NT2/D1 (cell line): ENCODE measurements around the gene SIM2.
A peak's percentile ranks its signal among the peaks of the same experiment; 100 is the strongest.

Source experiments
- DNase-seq: peaks from one replicate; pipeline ENCODE4 v3.0.0-alpha.2; 2011; ENCODE audit warnings: low read depth, low spot score
- H3K27me3 ChIP-seq: 2 replicates; pipeline ENCODE4 v1.6.0; 2011; ENCODE audit warnings: mild to moderate bottlenecking; ENCODE audit not compliant: insufficient read length, insufficient read depth
- H3K36me3 ChIP-seq: 2 replicates; pipeline ENCODE4 v1.6.1; 2011; ENCODE audit warnings: mild to moderate bottlenecking, low read length, mixed read lengths; ENCODE audit not compliant: insufficient read depth, insufficient read length
- H3K4me1 ChIP-seq: 2 replicates; pipeline ENCODE4 v1.5.1; 2011; ENCODE audit not compliant: insufficient read depth, insufficient read length
- H3K4me3 ChIP-seq: 2 replicates; pipeline ENCODE4 v1.5.1; 2011; ENCODE audit warnings: low read depth; ENCODE audit not compliant: insufficient read length
- H3K9ac ChIP-seq: 2 replicates; pipeline ENCODE4 v1.6.0; 2011; ENCODE audit warnings: low read depth; ENCODE audit not compliant: insufficient read length
- H3K9me3 ChIP-seq: 2 replicates; pipeline ENCODE4 v1.5.1; 2011; ENCODE audit warnings: mild to moderate bottlenecking, low read length; ENCODE audit not compliant: insufficient read depth
- SUZ12 ChIP-seq: IDR thresholded peaks from 2 replicates; pipeline ENCODE4 v1.6.1; 2011; ENCODE audit not compliant: insufficient read length, insufficient read depth; ENCODE audit errors: extremely low read depth
- YY1 ChIP-seq: IDR thresholded peaks from 2 replicates; pipeline ENCODE4 v1.6.1; 2011; ENCODE audit not compliant: insufficient read length, insufficient read depth
- ZNF274 ChIP-seq: IDR thresholded peaks from 2 replicates; pipeline ENCODE4 v1.6.1; 2011; ENCODE audit warnings: mild to moderate bottlenecking, low read depth, low read length

Gene SIM2

DNA sequence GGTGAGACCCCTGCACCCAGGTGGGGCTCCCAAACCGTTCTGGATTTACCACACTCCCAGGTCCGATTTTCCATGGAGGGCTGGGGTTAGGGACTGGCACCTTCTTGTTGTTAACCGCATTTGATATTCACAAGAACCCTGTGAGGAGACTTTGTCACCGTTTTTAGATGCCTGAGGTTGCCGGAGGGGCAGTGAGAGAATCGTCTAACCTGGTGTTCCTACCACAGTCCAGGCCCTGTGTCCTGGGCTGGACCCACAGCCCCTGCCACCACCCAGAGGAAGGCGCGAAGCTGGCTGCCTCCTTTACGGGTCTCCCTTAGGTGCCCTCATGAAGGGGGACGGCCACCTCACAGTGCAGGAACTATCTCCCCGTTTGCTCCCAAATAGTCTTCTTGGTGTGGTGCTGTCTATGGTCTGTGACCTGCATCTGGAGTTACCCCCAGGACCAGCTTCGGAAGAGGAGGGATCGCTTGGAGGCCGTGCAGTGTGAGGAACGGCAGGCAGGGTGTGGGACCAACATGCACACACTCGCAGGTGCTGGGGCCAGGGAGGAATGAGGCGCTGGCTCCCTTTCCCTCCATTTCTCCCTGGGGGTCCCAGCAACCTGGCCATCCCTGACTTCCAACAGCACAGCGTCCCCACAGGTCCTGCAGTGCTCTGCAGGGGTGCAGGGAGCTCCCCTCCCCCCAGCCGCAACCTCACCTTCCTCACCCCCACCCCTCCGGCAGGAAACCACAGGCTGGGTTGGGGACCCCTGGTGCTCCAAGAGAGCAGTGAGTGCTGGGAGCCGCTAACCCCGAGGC is 7.0 kb downstream of the SIM2 start:
- H3K27me3 ChIP-seq = peaks cover 100% of the 10 kb centered on the region
- no peak overlapping the region for H3K4me3 ChIP-seq
- TF ChIP-seq SUZ12 = peak; percentile 87
- no peak for TF ChIP-seq ZNF274
- TF ChIP-seq YY1 = no peak
- H3K4me1 ChIP-seq = peaks cover 47% of the 10 kb centered on the region
- DNase-seq = no peak
- H3K36me3 ChIP-seq = no peaks in the 10 kb centered on the region
- no peaks in the 10 kb centered on the region for H3K9me3 ChIP-seq
- H3K9ac ChIP-seq = peak overlapping the region; percentile 1

DNA sequence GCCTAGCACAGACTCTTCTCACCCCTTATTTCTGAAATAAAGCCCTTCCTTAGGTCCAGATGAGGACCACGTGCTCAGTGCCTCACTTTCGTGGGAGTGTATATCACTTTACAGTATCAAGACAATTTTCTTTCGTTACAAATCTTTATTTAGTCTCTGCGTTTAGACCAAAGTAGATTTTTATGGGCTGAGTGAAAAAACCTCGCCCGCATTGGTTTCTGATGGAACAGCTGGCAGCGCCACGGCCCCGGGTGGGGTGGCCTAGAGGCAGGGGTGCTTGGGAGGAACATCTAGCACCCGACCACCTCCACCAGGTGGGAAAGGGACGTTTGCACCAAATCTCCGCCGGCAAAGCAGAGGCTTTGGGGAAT is 7.6 kb downstream of the SIM2 start:
- Histone ChIP-seq H3K9me3 (no peaks in the 10 kb centered on the region), H3K4me3 (no peak overlapping the region), H3K9ac (no peak overlapping the region), H3K4me1 (peaks cover 43% of the 10 kb centered on the region), H3K36me3 (no peaks in the 10 kb centered on the region), H3K27me3 (peaks cover 100% of the 10 kb centered on the region)
- DNase-seq = no peak
- TF ChIP-seq YY1 (no peak), SUZ12 (no peak), ZNF274 (no peak)

DNA sequence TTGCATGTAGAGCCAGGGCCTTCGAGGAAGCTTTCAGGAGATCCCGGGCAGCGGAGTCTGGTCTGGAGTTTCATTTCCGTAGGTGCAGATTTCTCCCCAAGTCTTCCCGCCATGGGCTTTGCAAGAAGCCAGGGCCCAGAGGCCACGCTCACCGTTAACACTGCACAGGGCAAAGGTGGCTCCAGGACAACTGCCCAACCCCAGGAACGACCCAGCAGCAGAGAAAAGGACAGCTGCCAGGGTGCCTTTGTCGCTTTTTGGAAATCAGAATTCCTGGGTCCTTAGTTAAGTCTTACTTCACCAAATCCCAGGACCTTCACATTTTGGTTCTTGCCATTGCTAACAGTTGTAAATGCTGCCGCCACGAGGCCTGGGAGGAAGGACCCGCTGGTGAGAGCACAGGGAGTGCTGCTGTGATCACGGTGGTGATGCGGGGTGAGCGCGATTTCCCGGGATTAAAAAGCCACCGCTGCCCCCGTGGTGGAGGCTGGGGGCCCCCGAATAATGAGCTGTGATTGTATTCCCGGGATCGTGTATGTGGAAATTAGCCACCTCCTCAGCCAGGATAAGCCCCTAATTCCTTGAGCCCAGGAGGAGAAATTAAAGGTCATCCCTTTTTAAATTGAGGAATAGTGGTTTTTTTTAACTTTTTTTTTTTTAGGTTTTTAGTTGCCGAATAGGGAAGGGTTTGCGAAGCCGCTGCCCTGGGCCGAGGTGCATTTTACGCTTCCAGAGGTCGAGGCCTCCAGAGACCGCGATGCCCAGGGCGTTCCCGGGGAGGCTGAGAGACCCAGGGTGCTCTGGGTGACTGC is 8.2 kb downstream of the SIM2 start:
- DNase-seq = no peak
- Histone ChIP-seq H3K4me1 (peaks cover 39% of the 10 kb centered on the region), H3K27me3 (peaks cover 100% of the 10 kb centered on the region), H3K4me3 (peak overlapping the region; percentile 25), H3K9ac (peak overlapping the region; percentile 39), H3K9me3 (no peaks in the 10 kb centered on the region), H3K36me3 (no peaks in the 10 kb centered on the region)
- TF ChIP-seq SUZ12 = no peak
- TF ChIP-seq YY1 = no peak
- TF ChIP-seq ZNF274 = no peak

DNA sequence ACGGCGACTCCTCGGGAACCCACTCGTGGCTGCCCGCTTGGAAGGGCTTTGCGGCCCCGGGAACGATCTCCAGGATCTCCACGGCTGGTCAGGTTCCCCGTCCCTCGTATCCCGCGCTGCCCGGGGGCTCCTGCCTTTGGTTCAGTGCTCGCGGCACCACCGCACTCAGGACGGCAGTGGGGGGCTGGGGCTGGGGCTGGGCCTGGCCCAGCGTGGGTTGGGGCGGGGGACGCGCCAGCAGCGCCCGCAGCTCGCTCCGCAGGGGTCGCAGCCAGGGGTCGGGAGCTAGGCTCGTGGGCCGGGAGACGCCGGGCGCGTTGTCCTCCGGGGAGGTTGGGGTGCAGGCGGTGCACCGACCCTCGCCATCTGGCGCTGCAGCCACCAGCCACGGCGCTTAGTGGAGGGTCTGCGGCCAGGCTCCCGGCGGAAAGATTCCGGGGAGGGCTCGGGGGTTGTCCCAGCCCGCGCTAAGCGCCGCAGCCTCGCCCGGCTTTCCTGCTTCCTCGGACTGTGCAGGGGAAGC is 8.9 kb downstream of the SIM2 start:
- no peak for DNase-seq
- Histone ChIP-seq H3K36me3 (no peaks in the 10 kb centered on the region), H3K27me3 (peaks cover 100% of the 10 kb centered on the region), H3K4me3 (peak overlapping the region; percentile 25), H3K4me1 (peaks cover 35% of the 10 kb centered on the region), H3K9ac (peak overlapping the region; percentile 58), H3K9me3 (no peaks in the 10 kb centered on the region)
- TF ChIP-seq SUZ12 = no peak
- no peak for TF ChIP-seq ZNF274
- no peak for TF ChIP-seq YY1

DNA sequence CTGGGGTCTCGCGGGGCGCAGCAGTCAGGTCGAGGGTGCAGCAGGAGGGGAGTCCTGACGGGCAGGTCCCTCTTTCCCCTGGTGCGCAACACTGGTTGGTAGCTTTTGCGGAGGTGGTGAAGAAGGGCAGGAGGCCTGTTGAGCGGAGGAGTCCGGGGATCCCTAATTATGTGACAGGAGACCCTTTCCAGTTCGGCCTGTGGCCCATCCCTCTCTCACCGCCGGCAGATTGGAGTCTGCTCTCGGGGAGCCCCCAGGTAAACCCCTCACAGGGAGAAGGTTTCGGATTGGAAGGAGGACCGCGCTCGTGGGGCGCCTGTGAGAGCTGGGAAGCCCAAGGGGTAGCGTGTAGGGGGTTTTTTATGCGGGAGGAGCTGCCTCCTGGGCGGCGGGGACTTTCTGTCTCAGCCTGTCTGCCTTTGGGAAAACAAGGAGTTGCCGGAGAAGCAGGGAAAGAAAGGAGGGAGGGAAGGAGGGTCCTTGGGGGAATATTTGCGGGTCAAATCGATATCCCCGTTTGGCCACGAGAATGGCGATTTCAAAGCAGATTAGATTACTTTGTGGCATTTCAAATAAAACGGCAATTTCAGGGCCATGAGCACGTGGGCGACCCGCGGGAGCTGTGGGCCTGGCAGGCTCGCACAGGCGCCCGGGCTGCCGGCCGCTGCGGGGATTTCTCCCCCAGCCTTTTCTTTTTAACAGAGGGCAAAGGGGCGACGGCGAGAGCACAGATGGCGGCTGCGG is 9.5 kb downstream of the SIM2 start:
- H3K27me3 ChIP-seq = peaks cover 100% of the 10 kb centered on the region
- H3K9ac ChIP-seq = peak overlapping the region; percentile 58
- no peaks in the 10 kb centered on the region for H3K9me3 ChIP-seq
- H3K4me3 ChIP-seq = peak overlapping the region; percentile 19
- peaks cover 35% of the 10 kb centered on the region for H3K4me1 ChIP-seq
- no peaks in the 10 kb centered on the region for H3K36me3 ChIP-seq
- no peak for DNase-seq
- TF ChIP-seq ZNF274 = no peak
- peak; percentile 96 for TF ChIP-seq SUZ12

DNA sequence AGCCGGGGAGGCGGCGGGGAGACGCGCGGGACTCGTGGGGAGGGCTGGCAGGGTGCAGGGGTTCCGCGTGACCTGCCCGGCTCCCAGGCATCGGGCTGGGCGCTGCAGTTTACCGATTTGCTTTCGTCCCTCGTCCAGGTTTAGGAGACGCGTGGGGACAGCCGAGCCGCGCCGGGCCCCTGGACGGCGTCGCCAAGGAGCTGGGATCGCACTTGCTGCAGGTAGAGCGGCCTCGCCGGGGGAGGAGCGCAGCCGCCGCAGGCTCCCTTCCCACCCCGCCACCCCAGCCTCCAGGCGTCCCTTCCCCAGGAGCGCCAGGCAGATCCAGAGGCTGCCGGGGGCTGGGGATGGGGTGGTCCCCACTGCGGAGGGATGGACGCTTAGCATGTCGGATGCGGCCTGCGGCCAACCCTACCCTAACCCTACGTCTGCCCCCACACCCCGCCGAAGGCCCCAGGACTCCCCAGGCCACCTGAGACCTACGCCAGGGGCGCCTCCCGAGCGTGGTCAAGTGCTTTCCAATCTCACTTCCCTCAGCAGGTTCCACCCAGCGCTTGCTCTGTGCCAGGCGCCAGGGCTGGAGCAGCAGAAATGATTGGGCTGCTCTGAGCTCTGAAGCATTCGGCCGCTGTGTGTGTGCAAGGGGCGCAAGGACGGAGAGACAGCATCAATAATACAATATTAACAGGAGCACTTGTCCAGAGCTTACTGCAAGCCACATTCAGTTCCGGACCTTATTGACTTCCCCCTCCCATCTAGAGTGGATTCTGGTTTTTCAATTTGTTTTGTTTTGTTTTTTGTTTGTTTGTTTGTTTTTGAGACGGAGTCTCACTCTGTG is 10.3 kb downstream of the SIM2 start:
- no peak for DNase-seq
- peaks cover 100% of the 10 kb centered on the region for H3K27me3 ChIP-seq
- peak overlapping the region; percentile 39 for H3K9ac ChIP-seq
- H3K9me3 ChIP-seq = no peaks in the 10 kb centered on the region
- peak overlapping the region; percentile 29 for H3K4me3 ChIP-seq
- peaks cover 34% of the 10 kb centered on the region for H3K4me1 ChIP-seq
- TF ChIP-seq SUZ12 = peak; percentile 89
- no peak for TF ChIP-seq ZNF274
- no peak for TF ChIP-seq YY1
- no peaks in the 10 kb centered on the region for H3K36me3 ChIP-seq
